Nephron progenitor cell (in vitro differentiated cells): ENCODE results near the gene UCHL5.

Experiments used
- DNase-seq: peaks from one replicate; pipeline ENCODE4 v3.0.0; 2021
- H3K27ac Mint-ChIP-seq: 2 replicates; pipeline ENCODE4 v1.8.0; 2021; ENCODE audit warnings: mild to moderate bottlenecking, moderate library complexity, mixed read lengths
- H3K27me3 Mint-ChIP-seq: 2 replicates; pipeline ENCODE4 v1.8.0; 2021; ENCODE audit warnings: mild to moderate bottlenecking, low read depth, mixed read lengths; ENCODE audit not compliant: poor library complexity
- H3K36me3 Mint-ChIP-seq: 2 replicates; pipeline ENCODE4 v1.8.0; 2021; ENCODE audit warnings: low read depth, mixed read lengths
- H3K4me1 Mint-ChIP-seq: 2 replicates; pipeline ENCODE4 v1.8.0; 2021; ENCODE audit warnings: mixed read lengths
- H3K4me3 Mint-ChIP-seq: 2 replicates; pipeline ENCODE4 v1.8.0; 2021; ENCODE audit warnings: mild to moderate bottlenecking, moderate library complexity, mixed read lengths
- H3K9me3 Mint-ChIP-seq: 2 replicates; pipeline ENCODE4 v1.8.0; 2021; ENCODE audit warnings: mild to moderate bottlenecking, moderate library complexity, mixed read lengths
- CTCF ChIP-seq: fragments of 200-600 bp; sonication (generic); IDR thresholded peaks from 2 replicates; pipeline ENCODE4 v1.5.0; 2021; ENCODE audit warnings: antibody characterized with exemption

UCHL5 gene

GRCh38 chr1:193030280-193030679 is 28.9 kb downstream of the UCHL5 start:
- Mint-ChIP-seq H3K36me3 (peaks cover 44% of the 10 kb centered on the region), H3K27ac (no peak overlapping the region), H3K4me3 (no peak overlapping the region), H3K4me1 (no peaks in the 10 kb centered on the region), H3K9me3 (peaks cover 17% of the 10 kb centered on the region), H3K27me3 (no peaks in the 10 kb centered on the region)
- no peak for TF ChIP-seq CTCF
- DNase-seq: no peak

GRCh38 chr1:193025218-193025617 is 33.9 kb downstream of the UCHL5 start:
- H3K4me1 Mint-ChIP-seq: no peaks in the 10 kb centered on the region
- DNase-seq: no peak
- no peak for TF ChIP-seq CTCF
- H3K27me3 Mint-ChIP-seq: no peaks in the 10 kb centered on the region
- no peaks in the 10 kb centered on the region for H3K9me3 Mint-ChIP-seq
- H3K27ac Mint-ChIP-seq: no peak overlapping the region
- H3K4me3 Mint-ChIP-seq: no peak overlapping the region
- peaks cover 18% of the 10 kb centered on the region for H3K36me3 Mint-ChIP-seq

DNA sequence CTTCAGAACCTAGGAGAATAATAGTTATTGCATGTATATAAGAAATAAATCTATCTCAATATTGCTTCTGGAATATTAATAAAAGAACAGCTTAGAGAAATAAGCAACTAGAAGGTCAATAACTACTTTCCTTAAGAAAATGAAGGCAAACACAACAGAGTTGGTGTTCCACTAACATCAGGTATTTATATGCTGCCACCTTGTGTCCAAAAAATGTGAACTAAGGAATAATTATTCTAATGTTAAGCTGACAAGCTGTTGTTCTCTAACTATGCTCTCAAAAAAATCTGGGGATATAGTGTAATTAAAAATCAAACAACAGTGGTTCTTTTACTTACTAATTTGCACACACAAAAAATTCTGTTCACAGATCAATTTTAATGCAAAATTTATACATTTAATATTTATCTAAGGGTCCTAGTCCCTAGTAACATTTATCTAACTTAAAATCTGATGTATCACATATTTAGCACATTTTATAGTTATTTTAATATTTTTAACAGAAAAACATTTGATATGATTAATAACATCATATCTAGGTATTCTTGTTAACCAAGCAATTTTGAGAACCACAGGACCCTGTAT is 39.6 kb downstream of the UCHL5 start:
- Mint-ChIP-seq H3K27me3 (no peaks in the 10 kb centered on the region), H3K36me3 (peaks cover 5% of the 10 kb centered on the region), H3K4me1 (no peaks in the 10 kb centered on the region), H3K27ac (no peak overlapping the region), H3K4me3 (no peak overlapping the region), H3K9me3 (no peaks in the 10 kb centered on the region)
- peak; percentile 55 for TF ChIP-seq CTCF
- no peak for DNase-seq

GRCh38 chr1:193016788-193017187 is 42.4 kb downstream of the UCHL5 start:
- no peak for DNase-seq
- Mint-ChIP-seq H3K27ac (no peak overlapping the region), H3K36me3 (no peaks in the 10 kb centered on the region), H3K9me3 (no peaks in the 10 kb centered on the region), H3K4me3 (no peak overlapping the region), H3K4me1 (no peaks in the 10 kb centered on the region), H3K27me3 (no peaks in the 10 kb centered on the region)
- no peak for TF ChIP-seq CTCF

- Mint-ChIP-seq H3K4me3 (no peak overlapping the region), H3K9me3 (no peaks in the 10 kb centered on the region)
- no peak for DNase-seq
Measured at GRCh38 chr1:193014400-193014799, 44.8 kb downstream of the UCHL5 start.

More at GRCh38 chr1:193014400-193014799, 44.8 kb downstream of the UCHL5 start:
- no peak for TF ChIP-seq CTCF
- H3K27ac Mint-ChIP-seq: no peak overlapping the region
- no peaks in the 10 kb centered on the region for H3K36me3 Mint-ChIP-seq
- H3K4me1 Mint-ChIP-seq: no peaks in the 10 kb centered on the region
- peaks cover 4% of the 10 kb centered on the region for H3K27me3 Mint-ChIP-seq
